Epithelial cell of esophagus (primary cell): Measurements from ENCODE around the gene MYOM1.
"Not testable (repeated sequence)": the region's sequence is repeated elsewhere in the genome, so short reads cannot be mapped to it uniquely, and the experiment has no call there.

Experiments
- DNase-seq: peaks from one replicate; pipeline ENCODE4 v3.0.0; 2010; ENCODE audit warnings: low read depth
- H3K4me3 ChIP-seq: 2 replicates; pipeline ENCODE4 v1.5.1; 2011; ENCODE audit warnings: mild to moderate bottlenecking, low read length, control low read depth
- CTCF ChIP-seq: IDR thresholded peaks from 2 replicates; pipeline ENCODE4 v1.5.1; 2011; ENCODE audit warnings: low read depth, mild to moderate bottlenecking, low read length, control low read depth, inconsistent platforms; ENCODE audit not compliant: insufficient read depth; ENCODE audit errors: missing control alignments

MYOM1 gene

GRCh38 chr18:3085612-3086011 lies 134.2 kb downstream of the MYOM1 start:
- no peak for TF ChIP-seq CTCF
- DNase-seq, result no peak
- H3K4me3 ChIP-seq, result no peak overlapping the region

DNA sequence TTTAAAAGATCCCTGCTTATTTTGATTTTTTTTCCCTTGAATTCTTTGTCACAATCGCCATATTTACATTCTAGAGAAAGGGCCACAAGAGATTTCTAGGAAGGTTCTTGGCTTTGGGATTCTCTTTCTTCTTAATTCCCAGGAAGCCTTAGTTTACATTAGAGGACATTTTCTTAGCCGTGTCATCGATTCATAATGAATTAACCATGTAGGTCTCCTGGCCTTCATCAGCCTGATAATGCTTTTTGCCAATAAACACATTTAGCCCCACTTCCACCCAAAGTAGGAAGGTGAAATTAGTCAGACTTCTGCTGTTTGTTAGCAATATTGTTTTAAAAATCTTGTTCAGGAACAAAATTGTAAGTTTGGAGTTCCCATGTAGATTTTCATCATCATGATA lies 135.6 kb downstream of the MYOM1 start:
- TF ChIP-seq CTCF, result no peak

DNA sequence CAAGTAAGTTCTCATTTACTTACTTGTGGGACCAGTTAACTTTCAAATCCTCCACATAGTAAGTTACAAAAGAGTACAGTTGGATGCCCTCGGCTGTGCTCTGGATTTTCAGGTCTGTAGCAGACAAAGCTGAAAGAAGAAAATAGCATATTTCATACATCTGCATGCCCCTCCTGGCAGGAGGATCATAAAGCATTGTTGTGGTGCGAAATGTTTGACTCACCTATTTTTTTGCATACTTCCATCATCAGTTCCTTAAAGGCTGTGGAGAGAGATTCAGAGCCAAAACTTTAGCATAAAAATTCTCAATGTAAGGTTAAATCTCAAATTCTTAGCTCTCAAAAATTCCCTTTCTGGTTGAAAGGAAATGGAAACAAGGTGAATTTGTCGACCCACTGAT lies 136.0 kb downstream of the MYOM1 start:
- peak; percentile 15 for DNase-seq
- TF ChIP-seq CTCF, result no peak
- H3K4me3 ChIP-seq, result no peak overlapping the region

More for the DNA sequence above, 135.6 kb downstream of the MYOM1 start:
- no peak overlapping the region for H3K4me3 ChIP-seq
- no peak for DNase-seq

- H3K4me3 ChIP-seq, result no peak overlapping the region
- no peak for DNase-seq
- no peak for TF ChIP-seq CTCF
Observed at GRCh38 chr18:3081584-3081991, 138.2 kb downstream of the MYOM1 start.

DNA sequence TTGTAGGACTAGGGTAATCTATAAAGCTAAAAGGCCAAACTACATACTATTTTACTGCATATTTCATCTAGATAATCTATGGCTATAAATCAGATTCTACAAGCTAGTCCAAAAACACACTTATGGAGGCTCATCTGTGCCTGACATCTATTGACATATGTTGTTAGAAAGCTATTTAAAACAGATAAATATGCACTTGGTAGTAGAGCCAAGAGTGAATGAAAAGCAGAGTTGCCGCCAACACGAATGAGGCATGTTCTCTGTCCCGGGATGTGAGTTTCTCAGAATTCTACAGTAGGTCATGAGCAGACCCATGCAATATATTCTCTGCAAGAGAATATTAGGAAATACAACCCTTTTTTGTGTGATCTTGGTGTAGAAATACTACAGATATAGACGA lies 140.1 kb downstream of the MYOM1 start:
- TF ChIP-seq CTCF, result no peak
- DNase-seq, result no peak
- no peak overlapping the region for H3K4me3 ChIP-seq

- DNase-seq, result peak; percentile 24
- TF ChIP-seq CTCF, result no peak
- H3K4me3 ChIP-seq, result no peak overlapping the region
Observed at GRCh38 chr18:3075491-3075890, 144.3 kb downstream of the MYOM1 start.

- no peak overlapping the region for H3K4me3 ChIP-seq
- TF ChIP-seq CTCF, result no peak
- DNase-seq, result no peak
Observed at GRCh38 chr18:3074087-3074486, 145.7 kb downstream of the MYOM1 start.

GRCh38 chr18:3073353-3073752 lies 146.4 kb downstream of the MYOM1 start:
- not testable (repeated sequence) for H3K4me3 ChIP-seq, DNase-seq
